ENCODE measurements around the gene NOC2L.

The NOC2L gene

DNA sequence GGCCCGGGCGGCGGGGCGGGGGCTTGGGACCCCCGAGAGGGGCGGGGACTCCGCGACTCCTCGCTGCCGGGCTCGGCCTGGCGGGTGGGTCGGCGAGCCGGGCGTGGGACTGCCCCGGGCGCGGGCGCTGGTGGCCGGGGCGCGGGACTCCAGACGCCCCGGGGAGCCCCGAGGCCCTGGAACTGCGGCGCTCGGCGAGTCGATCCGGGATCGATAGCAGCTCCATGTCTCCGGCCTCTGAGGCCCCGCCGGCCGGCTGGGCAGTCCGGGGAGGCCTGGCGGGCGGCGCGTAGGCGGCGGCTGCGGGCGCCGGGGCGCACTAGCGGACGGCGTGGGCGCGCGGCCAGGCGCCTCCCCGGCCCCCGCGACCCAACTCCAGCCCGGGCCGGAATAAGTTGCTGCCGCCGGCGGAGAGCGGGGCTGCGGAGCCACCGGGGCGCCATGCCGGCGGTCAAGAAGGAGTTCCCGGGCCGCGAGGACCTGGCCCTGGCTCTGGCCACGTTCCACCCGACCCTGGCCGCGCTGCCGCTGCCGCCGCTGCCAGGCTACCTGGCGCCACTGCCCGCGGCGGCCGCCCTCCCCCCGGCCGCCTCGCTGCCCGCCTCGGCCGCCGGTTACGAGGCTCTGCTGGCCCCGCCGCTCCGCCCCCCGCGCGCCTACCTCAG is 34.9 kb downstream of the NOC2L start:
- peak overlapping the region; percentile 36; the same call in 1 of the 2 replicates for H3K4me3 ChIP-seq (ENCODE audit: low read length)
- no peak for DNase-seq (ENCODE audit: low read depth, low spot score)

DNA sequence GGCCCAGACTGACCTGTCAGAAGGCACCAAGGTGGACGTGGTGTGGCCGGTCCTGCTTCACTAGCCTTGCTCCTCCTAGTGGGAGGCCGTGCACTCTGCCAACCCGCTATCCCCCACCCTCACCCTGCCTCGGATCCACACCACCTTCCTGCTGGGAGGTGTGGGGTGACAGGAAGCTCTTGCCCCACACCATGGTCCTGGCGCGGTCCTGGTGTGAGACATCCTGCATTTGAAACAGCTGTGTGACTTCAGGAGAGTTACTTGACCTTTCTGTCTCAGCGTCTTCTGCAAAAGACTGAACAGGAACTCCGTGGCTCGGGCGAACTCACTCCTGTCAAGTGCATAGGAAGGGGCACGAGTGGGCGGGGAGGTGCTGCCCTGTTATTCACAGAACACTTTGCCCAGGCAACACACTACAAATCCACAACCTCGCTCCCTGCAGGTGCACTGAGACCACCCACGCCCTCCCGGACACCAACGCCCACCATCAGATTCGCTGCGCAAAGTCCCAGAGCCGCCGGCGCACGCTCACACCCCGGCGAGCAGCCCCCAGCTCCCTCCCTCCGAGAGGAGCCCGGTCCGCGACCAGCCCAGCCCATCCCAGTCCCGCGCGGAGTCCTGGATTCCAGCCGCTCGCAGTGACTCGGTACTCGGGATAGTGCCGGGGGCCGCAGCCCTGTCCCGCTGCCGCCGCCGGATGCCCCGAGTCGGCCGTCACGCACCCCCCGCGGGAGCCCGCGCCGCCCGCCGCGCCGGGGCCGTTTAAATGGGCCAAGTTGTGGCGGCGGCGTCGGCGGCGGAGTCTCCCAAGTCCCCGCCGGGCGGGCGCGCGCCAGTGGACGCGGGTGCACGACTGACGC is 35.7 kb downstream of the NOC2L start, which contains the start of gene SAMD11:
SAMD11 (plus strand) TSS at position 793 of the 860 bp plus-strand sequence. CDS start 509 bp downstream, outside the sequence.
- DNase-seq (ENCODE audit: low read depth, low spot score) = peak; percentile 61
- peak within 1 kb of the TSS; percentile 43 for H3K4me3 ChIP-seq (ENCODE audit: low read length)

DNA sequence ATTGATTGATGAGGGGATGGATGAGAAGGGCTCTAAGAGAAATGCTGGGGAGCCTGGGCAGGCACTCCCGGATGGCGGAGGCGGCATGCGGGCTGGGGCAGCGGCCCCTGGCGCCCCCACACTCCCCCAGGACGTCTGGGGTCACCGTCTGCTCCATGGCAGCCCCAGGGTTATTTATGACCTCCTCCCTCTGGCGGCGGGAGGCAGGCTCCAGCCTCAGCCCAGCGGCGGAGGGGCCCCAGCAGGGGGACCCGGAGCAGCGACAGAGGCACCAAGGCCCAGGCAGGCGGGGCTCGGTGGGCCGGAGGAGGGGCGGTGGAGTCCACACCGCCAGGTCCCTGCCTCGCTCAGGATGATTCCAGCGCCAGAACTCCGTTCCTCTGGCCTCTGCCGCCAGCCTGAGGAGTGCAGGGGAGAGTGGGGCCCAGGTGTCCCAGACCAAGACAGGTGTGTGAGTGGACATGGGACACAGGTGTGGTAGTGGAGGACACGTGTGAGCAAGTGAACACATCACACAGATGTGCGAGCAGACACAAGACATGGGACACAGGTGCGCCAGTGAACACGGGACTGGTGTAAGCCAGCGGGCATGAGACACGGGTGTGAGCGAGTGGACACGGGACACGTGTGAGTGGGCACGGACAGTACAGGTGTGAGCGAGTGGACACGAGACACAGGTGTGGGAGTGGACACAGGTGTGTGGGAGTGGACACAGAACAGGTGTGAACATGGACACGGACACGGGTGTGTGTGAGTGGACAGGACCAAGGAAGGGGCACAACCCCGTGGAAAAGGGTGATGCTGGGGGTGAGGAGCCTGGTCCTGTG is 37.8 kb downstream of the NOC2L start:
- peak; percentile 55 for DNase-seq (ENCODE audit: low read depth, low spot score)
- peak overlapping the region; percentile 25 for H3K4me3 ChIP-seq (ENCODE audit: low read length)

DNA sequence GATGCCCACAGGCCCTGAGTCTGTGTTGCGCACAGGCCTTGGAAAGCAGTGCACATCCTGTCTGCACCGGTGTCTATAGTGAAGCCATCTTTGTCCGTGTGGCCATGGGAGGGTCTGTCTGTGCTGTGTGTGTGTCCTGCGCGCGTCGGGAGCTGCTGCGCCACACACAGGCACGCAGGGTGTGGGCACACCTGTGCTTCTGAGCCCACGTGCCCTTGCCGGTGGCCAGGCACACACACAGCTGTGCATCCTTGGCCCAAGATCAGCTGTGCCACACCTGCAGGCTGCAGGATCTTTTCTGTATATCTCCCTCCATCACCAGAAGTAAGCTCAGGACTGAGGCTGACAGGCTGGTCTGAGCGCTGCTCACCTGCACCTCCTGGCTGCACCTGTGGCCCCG is 38.5 kb downstream of the NOC2L start:
- peak overlapping the region; percentile 25; the same call in 1 of the 2 replicates for H3K4me3 ChIP-seq (ENCODE audit: low read length)

DNA sequence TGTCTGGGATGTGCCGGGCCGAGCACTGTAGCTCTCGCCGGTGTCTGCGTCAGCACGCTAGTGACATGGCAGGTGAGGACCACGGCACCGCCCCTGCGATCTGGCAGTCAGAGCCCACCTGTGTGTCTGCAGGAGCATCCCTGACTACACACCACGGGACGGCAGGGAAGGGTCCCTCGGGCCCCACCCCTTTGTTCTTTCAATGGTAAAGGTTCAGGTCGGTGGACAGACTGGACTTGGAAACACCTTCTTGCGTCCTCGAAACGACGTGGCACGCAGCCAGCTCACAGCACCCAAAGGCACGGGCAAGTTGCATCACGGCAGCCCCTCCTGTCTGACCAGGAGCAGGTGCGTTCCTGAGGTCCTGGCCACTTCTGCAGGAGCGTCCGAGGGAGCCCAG is 39.0 kb downstream of the NOC2L start:
- no peak overlapping the region for H3K4me3 ChIP-seq (ENCODE audit: low read length)
- DNase-seq (ENCODE audit: low read depth, low spot score) = no peak

More for the DNA sequence above, 38.5 kb downstream of the NOC2L start:
- DNase-seq (ENCODE audit: low read depth, low spot score) = no peak

DNA sequence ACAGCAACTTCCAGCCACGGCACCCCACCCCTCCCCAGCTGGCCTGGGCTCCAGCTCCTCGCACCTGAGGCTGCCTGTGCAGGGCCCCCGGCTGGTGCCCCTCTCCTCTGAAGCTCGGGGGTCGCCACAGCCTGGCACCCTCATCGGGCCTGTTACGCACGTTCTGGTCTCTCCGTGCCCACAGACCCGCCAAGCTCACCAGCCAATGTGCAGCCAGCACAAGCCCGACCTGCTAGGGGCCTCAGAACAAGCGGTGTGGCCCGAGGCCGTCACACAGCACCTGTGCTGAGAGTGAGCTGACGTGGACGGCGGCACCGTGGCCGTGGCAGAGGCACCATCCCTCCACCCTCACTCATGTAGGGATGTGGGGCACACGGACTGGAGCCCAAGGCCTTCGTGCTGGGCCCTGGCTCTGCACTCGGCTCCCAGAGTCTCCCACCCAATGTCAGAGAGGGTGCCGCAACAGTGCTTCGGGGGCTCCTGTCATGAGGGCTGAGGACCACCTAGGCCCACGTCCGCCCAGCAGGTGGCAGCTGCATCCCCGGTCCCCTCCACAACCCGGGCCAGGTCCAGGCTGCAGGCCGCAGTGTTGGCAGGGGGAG is 39.7 kb downstream of the NOC2L start:
- DNase-seq (ENCODE audit: low read depth, low spot score) = no peak
- H3K4me3 ChIP-seq (ENCODE audit: low read length) = no peak overlapping the region

DNA sequence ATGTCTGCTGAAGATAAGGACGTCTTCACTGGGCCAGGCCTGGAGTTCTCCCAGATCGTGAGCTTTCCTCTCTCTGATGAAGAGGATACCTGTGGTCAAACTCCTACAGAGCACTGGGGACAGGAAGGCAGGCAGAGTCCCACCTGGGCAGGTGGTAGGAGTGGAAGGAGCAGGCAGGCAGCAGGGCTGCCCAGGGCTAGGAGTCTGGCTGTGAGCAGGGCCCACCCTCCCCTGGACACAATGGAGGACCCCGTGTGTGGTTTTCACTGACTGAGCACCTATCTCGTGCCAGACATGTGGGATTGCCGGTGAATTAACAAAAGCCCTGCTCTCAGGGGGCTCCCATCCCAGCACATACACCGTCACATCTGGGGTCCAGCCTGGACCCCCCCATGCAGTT is 40.2 kb downstream of the NOC2L start:
- H3K4me3 ChIP-seq (ENCODE audit: low read length) = no peak overlapping the region
- DNase-seq (ENCODE audit: low read depth, low spot score) = no peak

DNA sequence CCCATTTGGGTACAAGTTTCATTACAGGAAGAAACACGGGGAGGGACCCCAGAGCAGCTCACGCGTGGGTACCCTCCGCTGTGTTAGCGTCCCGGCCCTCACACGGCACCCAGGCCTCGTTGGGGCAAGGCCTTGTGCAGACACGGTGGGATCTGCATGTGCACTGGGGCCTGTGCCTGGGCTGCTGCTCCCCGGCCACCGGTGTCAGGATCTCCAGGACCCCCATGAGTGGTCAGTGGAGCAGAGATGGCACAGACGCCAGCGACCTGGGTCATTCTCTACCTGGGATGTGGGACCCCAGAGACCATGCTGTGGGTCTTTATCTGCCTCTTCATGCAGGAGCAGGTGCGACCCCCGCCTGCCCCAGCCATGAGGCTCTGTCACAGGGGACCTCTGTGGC is 40.7 kb downstream of the NOC2L start:
- no peak for DNase-seq (ENCODE audit: low read depth, low spot score)
- H3K4me3 ChIP-seq (ENCODE audit: low read length) = no peak overlapping the region

DNA sequence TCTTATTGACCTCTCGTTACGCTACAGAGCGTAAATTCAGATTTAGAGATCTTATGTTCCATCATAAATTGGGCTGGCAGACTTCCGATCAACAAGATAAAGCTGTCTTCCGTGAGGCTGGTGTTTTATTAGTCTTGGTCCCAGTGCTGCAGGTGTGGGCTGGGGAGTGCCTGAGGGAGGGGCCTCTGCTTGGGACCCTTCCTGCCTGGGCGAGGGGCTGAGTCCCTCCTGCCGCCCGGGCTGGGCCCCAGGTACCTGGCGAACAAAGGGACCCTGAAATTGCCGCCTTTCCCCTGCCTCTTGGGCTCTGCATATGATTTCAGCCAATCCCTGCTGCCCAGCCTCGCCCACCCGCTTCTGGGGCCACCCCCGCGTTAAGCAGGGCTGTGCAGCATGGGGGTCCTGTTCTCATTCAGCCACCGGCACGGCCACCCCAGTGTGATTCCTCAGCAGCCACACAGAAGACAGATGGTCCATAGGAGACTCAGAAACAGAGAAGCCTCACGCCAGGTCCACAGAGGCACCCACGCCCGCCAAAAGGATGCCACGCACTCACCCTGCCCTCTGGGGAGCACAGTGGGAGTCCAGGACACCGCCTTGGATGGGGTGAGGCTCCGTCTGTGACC is 41.5 kb downstream of the NOC2L start:
- H3K4me3 ChIP-seq (ENCODE audit: low read length) = no peak overlapping the region
- no peak for DNase-seq (ENCODE audit: low read depth, low spot score)

DNA sequence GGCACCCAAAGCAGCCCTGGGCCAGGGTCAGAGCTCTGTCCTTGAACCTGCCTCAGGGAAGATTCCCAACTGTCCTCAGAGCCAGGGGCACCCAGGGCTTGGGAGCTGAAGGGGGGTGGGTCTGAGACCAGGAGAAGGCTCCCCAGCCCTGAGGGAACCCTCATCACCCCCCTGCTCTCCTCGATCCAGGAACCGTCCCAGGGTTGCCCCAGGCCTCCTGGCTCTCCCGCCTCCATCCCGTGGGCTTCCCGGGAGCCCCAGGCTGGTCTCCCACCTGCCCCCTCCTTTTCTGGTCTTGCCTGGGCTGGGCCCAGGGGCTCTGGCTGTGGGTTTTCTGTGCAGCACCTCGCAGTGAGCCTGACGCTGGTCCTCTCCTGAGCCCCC is 42.0 kb downstream of the NOC2L start:
- DNase-seq (ENCODE audit: low read depth, low spot score) = no peak

DNA sequence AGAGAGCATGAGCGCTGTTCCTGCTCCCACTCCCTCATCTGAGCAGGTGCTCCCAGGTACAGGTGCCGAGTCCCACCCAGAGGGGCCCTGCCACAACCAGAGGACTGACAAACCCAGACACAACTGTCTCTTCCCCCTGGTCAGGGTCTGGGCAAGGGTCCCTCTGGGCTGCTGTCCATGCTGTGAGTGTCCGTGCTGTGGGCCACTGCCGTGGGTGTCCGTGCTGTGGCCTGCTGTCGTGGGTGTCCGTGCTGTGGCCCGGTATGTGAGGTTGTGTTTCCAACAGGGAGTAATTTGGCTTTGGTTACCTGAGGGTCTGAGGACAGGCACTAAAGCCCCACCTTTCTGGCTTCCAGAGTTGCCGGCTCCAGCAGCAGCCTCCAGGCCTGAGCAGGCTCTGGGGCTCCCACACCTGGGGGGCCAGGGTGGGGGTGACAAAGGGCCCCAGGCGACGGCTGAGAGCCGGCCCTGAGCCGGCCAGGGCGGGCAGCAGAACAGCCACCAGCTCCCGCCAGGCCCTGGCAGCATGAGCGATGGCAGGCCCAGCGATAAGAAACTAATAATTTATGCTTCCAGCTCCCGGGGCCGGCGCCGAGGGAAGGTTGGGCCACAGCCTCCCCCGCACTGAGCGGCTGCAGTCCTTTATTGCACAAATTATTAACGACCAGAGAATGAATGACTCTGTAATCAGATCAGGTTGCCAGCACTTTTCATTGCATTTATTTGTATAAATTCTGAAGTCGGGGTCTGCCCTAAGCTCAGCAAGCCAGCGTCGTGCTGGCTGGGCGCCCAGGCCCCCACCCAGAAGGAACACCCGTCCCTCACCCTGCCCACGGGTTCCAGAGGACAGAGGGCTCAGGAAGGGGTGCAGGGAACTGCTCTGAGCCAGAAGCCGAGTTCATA is 42.6 kb downstream of the NOC2L start:
- H3K4me3 ChIP-seq (ENCODE audit: low read length) = no peak overlapping the region
- DNase-seq (ENCODE audit: low read depth, low spot score) = no peak

More for the DNA sequence above, 42.0 kb downstream of the NOC2L start:
- H3K4me3 ChIP-seq (ENCODE audit: low read length) = no peak overlapping the region

DNA sequence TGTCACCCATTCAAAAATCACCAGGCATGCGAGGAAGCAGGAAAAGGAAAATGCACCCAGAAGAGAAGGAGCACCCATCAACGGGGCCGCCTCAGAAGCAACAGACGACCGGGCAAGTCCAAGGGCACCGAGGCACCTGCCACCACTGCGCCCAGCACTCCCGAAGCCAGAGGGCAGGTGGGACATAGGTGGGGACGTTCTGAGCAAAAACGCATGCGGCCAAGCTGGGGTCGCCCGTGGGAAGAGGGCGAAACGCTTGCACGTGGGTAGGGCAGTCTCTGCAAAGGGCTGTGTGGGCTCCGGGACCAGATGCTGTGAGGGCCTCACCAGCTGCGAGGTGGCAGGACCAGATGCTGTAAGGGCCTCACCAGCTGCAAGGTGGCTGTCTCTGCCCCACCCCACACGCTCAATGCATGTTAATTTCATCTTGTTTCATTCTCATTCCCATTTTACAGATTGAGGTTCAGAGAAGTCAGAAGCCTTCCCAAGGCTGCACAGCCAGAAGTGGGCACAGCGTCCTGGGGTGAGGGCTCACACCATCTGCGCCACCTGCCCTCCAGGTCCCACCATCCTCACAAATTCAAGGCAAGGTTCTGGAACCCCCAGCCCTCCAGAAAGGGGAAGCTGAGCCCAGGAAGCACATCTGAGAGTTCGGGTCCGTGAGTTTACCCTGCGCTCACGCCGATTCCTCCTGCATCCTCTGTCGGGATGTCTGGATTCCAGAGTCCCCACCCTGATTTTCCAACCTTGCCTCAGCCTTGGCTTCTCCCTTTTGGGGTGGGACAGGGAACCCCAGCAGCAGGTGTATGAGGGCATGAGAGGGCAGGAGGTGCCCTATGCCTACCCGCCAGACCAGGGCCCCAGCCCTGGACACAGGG is 43.5 kb downstream of the NOC2L start:
- no peak for DNase-seq (ENCODE audit: low read depth, low spot score)
- H3K4me3 ChIP-seq (ENCODE audit: low read length) = no peak overlapping the region

DNA sequence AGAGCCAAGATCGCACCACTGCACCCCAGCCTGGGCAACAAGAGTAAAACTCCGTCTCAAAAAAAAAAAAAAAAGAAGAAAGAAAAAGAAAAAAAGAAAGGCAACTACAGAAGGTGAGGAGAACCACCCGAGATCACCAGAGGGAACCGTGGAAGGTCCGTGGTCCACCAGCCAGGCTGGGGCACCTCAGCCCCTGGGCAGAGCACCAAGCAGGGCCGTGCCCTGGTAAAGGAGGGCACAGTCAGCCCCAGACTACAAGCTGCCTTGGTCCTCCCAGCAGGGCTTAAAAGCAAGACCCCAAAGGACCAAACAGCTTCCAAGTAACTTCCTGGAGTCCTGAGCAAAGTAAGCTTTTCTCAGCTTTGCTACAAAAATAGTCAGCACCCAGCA is 44.2 kb downstream of the NOC2L start:
- no peak overlapping the region for H3K4me3 ChIP-seq (ENCODE audit: low read length)
- DNase-seq (ENCODE audit: low read depth, low spot score) = no peak

DNA sequence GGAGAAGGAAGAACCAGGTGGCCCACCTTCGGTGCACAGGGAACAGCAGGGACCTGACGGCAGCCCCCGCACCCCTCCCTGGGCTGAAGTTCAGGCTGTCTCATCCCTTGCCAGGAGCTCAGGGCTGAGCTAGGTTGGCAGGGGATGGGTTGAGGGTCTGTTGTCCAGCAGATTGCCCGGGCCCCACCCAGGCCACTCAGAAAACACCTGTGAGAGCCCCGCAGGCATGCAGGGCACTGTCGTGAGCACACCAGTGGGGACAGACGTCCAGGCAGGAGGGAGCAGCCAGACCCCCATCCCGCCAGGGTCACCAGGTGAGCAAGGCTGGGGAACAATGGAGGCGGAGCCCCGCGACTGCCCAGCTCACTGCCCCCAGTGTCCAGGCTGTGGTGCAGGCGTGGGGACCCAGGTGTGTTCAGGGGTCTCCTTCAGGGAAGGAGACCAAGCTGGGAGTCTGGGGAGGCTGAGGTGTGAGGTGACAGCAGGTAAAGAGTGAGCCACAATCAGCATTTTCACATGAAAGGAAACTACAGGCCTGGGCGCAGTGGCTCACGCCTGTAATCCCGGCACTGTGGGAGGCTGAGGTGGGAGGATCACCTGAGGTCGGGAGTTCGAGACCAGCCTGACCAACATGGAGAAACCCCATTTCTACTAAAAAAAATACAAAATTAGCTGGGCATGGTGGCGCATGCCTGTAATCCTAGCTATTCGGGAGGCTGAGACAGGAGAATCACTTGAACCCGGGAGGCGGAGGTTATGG is 44.7 kb downstream of the NOC2L start:
- DNase-seq (ENCODE audit: low read depth, low spot score) = no peak
- no peak overlapping the region for H3K4me3 ChIP-seq (ENCODE audit: low read length)

DNA sequence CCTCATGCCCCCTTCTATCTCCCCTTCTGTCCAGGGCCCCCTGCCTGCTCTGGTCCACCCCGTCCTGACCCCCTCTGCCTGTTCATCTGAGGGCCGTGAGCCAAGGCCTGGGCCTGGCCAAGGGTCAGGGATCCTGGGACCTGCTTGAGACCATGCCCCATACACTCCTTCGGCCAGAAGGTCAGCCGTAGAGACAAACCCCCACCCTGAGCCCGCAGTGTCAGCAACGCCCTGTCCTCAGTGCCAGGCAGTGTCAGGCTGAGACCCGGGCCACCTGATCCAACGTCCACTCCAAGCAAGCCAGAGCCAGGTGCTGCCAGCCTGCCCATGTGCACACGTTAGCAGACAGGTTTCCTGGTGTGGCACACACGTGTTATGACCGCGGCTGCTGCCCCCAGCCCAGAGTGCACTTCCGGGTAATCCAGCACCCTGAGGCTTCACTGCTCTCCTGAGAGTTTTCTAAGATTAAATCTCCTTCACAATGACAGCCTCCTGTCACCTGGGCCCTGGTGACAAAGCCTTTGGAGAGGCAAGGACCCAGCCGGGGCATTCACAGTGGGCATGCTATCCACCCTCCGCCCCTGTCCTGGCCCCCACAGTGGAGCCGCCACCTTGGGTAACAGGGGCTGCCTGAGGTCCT is 45.4 kb downstream of the NOC2L start:
- H3K4me3 ChIP-seq (ENCODE audit: low read length) = no peak overlapping the region
- no peak for DNase-seq (ENCODE audit: low read depth, low spot score)
